GM21515 (cell line): ENCODE data around the gene IPPK.

Source experiments
- ATAC-seq: cut with Tn5 transposase; IDR thresholded peaks from one replicate; pipeline ENCODE4 v1.9.1; 2021; ENCODE audit not compliant: unreplicated experiment

The IPPK gene, protein sequence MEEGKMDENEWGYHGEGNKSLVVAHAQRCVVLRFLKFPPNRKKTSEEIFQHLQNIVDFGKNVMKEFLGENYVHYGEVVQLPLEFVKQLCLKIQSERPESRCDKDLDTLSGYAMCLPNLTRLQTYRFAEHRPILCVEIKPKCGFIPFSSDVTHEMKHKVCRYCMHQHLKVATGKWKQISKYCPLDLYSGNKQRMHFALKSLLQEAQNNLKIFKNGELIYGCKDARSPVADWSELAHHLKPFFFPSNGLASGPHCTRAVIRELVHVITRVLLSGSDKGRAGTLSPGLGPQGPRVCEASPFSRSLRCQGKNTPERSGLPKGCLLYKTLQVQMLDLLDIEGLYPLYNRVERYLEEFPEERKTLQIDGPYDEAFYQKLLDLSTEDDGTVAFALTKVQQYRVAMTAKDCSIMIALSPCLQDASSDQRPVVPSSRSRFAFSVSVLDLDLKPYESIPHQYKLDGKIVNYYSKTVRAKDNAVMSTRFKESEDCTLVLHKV

DNA sequence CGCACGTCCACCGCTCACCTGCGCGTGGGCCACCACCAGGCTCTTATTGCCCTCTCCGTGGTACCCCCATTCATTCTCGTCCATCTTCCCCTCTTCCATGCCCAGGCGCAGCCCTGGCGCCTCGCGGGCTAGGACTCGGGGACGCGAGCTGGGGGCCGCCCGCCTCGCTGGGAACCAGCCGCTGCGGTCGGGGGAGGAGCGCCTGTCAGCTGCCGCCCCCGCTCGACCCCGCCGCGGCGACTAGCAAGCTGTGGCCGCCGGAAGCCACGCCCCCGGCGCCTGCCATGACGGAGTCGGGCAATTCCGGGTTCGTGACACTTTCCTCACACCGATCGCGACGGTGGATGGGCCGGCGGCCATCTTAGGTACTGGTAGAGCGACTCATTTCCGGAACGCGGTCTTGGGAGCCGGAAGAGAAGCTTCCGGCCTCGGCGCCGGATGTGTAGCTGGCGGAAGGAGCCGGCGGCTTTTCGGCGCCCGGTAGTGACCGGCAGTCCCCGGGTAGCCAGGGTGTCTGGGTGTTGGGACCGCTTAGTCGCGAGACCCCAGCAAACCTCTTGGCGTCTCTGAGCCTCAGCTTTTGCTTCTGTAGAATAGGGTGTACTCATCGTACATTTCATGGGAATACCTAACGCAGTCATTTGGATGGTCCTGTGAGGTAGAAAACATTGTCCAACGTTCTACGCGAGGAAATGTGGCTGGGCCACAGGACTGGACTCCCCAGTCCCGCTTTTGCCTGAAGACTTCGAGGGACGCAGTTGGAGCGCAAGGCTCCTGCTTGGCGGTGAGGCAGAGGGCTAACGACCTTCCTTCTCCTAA is at the start of gene IPPK:
IPPK (minus strand) TSS at position 242 of the 819 bp plus-strand sequence; CDS start at position 99, 143 bp downstream.
- ATAC-seq = peak; percentile 89

DNA sequence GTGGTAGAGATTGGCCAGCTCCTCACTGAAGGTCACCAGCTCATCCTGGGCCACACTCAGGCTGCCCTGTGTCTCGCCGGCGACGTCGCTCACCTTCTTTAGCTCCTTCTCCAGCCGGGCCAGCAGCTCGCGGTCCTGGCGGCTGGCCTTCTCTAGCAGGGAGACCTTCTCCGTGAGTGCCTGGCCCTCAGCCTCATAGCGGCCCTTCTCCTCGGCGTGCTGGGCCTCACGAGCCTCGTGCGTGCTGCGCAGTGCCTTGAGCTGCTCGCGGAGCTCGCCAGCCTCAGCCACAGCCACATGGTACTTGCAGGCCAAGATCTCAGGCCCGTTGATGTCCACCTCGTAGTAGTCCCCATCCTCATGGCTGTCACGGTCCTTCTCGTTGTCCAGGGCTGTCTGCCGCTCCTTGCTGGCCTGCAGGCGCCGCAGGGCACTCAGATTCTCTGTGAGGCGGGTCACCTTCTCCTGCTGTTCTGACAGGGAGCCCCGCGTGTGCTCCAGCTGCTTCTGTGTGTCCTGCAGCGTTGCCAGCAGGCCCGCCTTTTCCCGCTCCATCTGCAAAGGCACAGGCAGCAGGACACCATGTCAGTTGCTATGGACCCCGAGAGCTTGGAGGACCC is 49.2 kb upstream of the IPPK start:
- no peak for ATAC-seq

DNA sequence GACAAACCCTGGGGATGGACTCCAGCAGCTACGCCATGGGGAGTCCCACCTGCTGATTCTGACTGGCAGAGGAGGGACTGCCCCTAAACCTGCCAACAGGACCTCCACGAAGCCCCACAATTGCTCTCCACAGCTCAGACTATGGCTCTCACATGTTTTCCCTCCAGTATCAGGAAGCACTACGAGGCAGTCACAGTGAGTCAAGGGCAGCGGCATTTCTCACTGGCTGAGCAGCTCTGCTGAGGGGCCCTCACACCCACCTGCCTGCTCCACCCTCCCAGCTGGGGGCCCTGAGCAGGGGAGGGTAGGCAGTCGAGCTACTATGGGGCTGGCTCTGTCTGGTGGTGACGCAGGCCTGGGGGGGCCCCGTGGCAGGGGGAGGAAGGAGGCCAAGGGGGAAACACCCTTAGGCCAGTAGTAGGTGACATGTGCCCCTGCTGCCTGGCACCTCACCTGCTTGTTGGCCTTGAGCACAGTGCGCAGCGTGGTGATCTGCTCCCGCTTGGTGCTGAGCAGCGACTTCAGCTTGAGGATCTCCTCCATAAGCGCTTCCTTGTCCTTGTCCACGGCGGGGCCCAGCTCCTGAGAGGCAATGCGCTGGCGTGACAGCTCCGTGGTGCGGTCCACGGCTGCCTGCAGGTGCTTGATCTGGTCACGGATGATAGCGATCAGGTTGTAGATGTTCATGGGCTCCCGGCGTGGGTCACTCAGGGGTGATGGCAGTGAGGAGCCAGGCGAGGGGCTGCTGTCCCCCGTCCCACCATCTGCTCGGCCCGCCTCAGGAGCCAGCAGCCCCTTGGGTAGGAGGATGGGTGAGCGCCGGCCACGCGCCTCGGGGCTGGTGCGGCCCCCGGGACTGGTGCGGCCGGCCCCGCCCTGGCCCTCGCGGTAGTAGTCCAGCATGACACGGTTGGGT is 48.4 kb upstream of the IPPK start:
- no peak for ATAC-seq

DNA sequence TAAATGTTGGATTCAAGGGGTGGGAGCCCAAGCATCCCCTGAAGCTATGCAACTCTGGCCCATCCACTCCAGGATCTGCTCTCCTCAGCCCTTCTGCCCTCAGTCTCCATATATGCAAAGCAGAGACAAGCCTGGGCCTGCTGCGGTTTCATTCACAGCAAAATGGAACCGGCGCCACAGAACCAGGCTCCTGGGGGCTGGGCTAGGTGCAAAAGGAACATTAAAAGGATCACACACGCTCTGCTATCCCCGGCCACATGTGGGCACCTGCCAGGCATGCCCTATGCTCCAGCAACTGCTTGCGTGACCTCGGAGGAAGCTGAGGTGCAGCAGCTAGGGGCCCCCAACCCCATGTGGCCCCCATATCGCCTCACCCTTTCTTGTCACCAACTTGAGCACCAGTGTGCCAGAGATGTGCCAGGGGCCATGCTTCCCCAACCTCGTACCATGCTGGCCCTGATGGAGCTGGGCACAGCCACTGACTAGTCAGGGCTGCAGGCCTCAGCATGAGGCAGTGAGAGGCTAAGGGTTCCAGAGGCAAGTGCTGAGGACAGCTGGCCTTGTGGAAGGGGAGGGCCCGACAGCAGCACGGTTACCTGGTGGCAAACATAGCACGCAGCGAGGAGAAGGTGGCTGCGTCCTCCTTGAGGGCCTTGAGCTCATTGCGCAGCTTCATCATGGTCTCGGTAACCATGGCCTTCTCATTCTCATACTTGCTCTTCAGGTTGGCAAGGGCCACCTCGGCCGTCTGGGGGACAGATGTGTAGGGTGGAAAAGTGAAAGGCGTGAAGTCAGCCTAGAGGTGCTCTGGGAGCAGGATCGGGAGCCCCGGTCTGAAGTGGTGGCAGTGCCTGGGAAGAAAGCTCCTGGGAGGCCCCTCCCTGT is 47.5 kb upstream of the IPPK start:
- no peak for ATAC-seq

DNA sequence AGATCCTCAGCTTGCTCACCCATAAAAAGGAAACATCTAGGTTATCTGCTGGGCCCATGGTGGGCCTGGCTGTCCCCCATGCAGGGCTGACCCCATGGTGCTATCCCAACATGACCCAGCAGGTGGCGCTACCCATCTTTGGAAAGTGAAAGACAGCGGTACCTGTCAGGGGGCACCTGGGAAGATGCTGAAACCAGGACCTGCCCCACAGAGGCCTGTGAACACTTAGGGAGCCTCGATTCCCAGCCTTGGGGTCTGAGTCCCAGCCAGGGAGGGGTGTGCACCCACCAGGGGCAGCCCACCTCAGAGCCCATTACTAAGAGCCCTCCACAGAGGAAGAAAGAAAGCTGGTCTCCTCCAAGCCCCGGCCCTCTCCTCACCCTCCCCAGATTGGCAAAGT is 46.6 kb upstream of the IPPK start:
- ATAC-seq = no peak

DNA sequence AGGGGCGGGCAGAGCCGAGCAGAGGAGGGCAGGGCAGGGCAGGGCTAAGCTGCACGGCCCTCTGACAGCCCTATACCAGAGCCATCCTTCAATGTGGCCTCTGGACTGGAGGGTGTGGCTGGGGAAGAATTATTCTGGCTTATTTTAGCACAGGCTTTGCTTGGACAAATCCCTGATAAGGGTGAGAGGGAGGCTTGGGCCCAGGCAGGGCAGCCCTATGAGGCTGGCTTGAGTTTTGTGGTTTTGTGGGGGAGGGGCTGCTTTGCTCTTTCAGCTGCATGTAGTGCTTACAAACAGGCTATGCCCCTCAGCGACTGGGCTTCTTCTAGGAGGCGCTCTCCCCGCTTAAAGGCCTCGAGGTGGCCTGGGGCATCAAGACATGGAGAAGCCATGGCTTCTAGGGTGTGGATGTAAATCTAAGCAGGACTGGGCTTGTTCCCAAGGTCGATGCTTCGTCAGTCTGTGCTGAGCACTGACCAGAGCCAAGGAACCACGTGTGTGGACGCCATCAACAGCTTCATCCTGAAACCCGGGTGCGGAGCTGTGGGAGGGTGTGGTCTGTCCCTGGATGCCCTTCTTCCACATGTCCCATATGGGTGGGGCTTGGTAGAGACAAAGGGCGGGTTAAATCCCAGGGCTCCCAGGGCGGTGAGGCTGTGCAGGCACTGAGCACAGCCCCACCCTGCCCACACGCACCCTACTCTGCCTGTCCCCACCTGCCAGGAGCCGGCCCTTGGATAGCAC is 45.7 kb upstream of the IPPK start:
- ATAC-seq = no peak

DNA sequence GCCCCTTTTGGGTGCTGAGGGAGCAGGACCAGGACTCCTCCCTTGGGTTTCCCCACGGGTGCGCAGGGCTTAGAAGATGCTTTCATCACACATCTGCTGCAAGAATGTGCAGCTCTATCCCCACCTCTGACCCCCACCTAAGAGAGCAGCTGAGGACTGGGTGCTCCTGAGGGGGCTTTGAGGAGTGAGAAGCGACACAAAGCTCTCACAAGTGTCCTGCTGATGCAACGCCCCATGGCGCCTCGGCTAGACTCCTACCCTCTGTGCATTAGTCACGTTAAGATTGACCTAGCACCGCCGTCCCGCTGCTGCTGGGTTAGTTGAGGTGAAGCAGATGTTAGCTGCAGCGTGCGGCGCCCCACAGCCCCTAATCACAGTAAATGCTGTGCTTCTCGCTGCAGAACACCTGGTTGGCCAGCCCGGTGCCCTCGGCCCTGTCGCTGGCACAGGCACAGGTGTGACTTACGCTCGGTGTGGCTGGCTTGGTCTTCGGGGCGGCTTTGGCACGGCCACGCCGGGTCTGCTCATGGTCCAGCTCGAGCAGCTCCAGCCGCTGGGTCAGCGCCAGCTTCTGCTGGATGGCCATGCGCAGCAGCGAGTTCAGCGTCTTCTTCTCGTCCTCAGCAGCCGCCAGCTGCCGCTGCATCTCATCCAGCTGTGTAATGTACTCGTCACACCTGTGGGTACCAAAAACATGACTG is 45.0 kb upstream of the IPPK start:
- ATAC-seq = no peak

DNA sequence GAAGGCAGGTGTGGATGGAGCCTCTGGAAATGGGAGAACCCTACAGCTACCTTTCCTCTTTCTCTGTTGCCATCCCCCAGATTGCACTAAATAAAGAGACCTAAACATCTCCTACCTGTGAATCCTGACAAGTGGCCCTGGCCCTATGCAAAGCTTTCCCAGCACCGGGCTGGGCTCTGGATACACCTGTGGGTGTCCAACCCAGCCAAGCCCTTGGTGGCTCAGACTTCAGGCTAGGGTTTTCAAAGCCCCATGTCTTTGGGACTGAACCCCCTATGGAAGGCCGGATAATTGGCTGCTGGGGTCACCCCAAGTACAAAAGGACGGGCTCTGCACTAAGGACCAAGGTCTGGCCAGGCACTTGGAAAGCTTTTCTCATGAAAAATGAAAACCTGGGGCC is 44.1 kb upstream of the IPPK start:
- ATAC-seq = no peak

DNA sequence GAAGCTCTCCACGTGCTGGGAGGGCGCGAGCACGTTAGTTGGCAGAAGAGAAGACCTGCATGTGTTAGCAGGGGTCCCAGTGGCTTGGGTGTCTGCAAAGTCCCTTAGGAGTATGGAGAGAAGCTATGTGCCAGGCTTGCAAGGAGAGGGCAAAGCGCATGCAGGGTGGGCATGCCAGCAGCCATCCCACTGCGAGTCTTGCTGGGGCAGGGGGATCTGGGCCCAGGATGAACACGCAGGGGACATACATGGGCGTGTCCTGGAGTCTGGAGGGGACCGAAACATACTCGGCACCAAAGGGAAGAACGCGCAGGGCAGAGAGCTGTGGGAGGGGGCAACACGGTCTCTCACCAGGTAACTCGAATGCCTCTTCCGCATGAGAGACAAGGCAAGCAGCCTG is 43.6 kb upstream of the IPPK start:
- no peak for ATAC-seq

DNA sequence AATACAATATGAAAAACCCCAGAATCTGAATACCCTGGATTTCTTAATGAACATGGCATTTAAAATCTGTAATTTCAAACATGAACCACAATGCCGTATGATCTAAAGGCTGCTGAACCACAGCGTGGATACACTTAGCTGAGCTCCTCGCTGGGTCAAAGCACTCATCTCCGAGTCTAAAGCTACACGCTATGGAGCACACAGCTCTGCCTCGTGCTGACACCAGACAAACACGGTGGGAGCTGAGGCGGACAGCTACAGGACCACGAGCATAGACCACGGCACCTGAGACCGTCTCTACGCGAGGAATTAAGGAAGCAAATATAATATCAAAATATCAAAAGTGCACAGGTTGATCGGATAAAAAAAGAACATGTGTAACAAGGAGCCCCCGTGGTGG is 42.8 kb upstream of the IPPK start:
- no peak for ATAC-seq

DNA sequence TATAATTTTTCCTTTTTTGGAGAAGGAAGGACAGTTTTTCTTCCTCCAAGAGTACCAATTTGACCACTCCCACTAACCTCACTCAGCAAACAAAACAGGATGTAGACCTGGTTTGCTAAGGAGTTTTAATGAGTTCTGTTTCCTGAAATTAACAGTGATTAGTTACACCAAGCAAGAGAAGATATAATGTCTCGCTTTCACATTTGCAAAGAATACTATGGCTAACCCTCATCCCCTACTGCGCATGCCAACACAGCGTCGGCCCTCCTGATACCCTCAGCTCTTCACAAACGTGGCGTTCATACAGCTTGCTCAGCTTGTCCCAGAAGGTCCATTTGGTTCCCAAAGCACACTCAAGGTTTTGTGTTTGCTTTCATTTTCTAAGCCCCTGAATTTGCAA is 41.9 kb upstream of the IPPK start:
- no peak for ATAC-seq

DNA sequence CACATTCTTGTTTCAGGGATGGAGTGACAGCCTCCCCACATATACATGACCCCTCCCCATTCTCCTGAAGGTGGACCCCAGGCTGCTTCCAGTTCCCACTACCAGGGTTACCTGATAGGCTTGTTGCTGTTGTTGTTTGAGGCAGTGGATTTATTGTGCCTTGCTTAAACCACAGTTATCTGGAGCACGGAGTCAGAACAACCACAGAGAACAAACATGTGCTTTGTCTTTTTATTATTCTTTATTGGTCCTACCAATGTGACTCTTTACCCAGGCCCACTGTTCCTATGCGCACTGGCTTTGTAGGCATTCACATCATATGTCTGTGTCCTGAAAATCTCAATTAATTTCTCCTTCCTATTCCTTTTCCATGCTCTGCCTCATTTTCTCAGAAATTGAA is 41.2 kb upstream of the IPPK start:
- ATAC-seq = no peak

DNA sequence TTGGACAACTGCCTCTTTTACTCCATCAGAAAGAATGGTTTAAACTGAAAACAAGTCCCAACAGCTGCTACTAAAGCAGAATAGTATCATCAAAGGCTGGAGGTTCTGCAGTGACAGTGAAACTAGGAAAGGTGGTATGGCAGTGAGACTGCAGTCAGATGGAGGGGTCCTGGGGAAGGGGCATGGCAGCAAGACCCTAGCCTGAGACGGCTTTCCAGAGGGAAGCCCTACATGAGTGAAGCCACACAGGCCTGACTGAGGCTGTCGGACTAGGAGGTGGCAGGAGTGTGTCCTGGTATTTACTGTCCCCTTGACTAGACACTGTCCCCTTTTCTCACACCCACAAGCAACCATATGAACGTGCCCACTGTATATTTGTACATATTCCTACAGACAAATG is 40.4 kb upstream of the IPPK start:
- ATAC-seq = no peak

DNA sequence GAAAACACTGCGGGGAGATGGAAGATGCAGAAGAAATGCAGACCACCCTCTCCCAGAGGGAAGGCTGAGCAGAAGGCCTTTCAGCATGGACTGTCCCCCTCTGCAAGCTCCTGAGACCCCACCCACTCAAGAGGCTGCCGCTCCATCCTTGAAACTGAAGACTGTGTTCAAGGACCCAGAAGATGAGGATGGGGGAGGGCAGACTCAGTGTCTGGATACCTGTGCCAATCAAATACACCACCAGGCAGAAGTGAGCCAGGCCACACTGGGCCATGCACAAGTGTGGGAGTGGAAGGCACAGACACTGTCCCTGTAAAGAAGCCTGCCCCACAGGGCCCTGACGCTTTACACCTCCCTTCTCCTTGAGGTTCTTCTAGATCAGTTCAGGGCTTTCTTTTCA is 40.0 kb upstream of the IPPK start:
- ATAC-seq = no peak

DNA sequence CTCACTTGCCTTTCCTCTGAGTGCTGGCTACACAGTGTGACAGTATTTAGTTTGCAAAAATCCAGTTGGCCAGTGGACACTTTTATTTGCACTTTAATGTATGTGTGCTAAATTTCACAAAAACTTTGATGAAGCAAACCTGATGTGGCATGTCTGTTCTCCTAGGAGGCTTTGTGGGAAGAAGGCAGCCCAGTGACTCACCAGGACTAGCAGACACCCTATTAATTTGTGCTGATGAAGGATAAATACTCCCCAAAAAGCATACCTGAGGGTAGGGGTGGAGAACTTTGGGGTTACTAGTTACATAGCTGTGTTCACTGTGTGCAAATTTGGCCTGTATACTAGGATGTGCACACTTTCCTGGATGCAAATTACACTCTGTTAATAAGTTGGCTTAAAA is 39.3 kb upstream of the IPPK start:
- no peak for ATAC-seq

DNA sequence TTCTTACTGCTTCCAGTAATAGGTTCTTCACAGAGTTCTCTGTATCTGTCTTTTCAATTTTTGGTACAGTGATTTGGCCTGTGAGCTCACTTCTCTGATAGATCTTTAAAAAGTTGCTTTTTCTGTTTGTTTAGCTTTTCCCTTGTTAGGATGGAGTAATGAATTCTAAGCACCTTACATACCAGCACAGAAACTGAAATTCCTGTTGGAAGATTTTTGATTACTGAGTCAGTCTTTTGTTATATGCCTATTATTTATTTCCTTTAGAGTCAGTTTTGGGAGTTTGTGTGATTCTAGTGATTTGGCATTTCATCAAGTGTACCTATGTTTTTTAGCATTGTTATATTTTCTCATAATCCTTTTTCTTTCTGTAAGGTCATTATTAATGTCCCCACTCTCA is 37.6 kb upstream of the IPPK start:
- ATAC-seq = no peak

DNA sequence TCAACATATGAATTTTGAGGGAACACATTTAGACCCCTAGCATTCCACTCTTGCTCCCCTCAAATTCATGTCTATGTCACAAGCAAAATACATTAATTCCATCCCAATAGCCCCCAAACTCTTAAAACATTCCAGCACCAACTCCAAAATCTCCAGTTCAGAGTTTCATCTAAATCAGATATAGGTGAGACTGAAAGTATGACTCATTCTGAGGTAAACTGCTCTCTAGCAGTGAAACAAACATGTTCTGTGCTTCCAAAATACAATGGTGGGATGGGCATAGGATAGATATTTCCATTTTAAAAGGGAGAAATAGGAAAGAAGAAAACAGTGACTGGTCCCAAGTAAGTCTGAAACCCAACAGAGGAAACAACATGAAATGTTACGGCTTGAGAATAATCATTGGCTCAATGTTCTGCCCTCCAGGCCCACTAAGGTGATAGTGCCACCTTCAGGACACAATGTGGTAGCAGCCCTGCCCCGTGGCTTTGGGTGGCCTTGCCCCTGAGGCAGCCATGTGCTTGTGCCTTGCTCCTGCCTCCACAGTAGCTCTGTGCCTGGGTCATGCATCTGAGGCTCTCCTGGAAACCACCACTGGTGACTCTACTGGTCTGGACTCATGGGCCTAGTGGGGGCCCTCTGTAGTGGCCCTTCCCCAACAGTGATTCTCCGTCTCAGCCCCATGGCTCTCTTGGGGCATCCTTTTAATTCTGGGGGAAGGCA is 36.4 kb upstream of the IPPK start:
- no peak for ATAC-seq

DNA sequence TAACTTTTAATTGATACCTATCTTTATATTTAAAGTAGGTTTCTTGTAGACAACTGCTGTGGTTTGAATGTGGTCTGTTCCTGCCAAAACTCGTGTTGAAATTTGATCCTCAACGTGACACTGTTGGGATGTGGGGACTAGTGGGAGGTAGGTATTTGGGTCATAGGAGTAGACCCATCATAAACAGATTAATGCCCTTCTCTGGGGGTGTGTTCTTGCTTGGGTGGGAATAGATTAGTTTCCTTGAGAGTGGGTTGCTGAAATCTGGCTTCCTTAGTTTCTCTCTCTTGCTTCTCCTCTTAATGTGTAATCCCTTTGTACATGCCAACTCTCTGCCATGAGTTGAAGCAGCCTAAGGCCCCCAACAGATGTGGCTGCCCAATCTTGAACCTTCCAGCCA is 34.6 kb upstream of the IPPK start:
- ATAC-seq = no peak
